ENCODE results near the gene ACKR1.

ACKR1 gene

DNA sequence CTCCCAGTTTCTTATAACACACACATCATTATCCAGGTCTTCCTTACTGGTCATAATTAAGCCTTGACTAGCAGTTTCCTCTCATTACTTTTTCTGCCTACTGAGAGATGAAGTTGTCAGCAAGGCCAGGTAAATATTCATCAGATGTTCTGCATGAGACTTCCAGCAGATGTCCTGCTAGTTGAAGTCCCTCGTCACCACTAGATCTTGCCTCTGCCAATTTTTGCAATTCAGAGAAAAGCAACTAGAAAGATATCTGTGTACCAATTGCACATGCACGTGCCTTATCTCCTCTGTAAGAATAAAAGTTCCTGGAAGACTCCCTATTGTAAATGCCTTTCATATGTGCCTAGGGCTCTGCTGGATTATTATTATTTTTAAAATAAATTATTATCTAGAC lies 18.3 kb downstream of the ACKR1 start:
- no peak for DNase-seq

DNA sequence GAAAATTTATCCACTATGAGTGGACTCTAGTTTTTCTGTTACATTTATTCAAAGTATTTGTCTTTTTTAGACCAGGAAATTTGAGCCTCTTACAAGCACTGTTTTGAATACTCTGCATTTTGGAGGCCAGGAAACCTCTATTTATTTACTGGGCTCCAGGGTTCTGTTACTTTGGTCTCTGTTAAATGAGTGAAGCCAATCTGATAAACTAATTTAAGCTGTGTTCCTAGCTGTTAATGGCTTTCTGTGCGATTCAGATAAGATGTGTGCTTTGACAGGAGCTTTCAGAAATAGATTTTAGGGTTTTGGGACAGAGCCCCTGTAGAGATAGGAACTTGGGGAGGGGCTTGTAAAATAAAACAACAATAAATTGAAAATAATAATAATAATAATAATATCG lies 23.9 kb downstream of the ACKR1 start:
- no peak for DNase-seq

DNA sequence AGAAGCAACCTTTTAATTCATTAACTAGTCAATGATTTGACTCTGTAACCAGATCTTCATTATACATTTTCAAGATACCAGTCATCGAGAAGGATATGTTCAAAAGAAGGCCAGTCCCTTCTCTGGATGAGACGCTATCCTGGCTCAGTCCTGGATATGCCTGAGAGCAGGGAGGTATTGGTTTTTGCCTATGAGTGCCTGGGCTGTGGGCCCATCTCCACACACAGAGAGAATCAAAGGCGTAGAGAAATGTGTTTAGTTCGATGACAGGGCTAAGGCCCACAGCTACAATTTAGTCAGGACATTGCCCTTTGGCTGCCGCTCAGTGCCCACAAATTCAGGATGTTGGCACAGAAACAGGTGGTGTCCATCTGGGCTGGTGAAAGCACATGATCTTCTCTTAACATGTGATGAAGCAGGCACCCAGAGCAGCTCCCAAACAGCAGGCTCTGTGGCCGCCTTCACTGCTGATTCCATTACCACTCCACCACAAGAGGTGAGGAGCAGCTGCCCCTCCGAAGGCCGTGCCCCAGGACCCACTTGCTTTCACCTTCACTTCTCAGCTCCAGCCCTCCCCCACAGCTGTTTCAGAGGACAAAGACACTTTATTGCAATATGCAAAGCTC lies 24.7 kb downstream of the ACKR1 start:
- DNase-seq = no peak

DNA sequence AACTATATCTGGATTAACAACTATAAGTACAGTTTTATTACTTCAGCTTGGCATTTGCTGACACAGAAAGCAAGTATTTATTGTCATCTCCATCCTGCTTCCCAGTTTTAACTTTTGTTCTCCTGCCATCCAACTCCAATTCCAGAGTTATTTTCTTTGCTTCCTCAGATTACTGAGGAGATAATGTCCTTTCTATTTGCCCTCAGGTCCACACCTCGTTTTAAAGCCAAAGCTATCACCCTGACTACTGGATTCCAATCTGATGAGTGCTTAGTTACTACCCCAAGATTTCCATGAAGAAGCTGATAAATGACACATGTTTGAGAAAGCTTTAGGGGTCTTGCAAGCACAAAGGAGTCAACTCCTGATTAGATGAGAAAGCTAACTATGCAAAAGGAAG lies 25.2 kb downstream of the ACKR1 start:
- DNase-seq = no peak

DNA sequence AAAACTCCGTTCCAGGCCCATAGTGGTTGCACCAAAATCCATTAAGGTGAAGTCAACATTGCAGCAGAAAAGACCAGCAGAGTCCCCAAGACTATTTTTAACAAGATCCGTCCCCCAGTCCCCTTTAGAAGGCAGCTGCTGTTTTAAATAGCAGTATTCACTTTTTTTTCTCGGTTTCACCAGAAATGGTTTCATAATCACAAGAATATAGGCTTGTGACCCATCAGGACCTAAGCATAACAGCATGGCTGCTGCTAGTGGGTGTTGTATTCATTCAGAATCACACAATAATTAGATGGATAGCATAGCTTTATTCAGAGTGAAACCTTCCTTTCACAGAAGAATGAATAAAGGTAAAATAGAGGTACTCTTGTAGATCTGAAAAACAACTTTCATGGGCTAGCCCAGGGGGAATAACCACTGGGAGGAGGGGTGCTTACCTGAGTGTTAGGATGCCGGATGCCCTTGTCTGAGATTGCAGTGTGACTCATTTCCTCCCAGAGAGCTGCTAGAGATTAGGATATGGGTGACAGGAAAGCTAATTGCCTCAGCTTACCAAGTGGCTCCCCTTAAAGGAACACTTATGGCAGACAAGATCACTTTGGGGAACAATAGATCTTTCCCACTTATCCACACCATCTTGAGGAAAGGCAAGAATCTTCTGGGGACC lies 35.0 kb downstream of the ACKR1 start:
- no peak for DNase-seq

DNA sequence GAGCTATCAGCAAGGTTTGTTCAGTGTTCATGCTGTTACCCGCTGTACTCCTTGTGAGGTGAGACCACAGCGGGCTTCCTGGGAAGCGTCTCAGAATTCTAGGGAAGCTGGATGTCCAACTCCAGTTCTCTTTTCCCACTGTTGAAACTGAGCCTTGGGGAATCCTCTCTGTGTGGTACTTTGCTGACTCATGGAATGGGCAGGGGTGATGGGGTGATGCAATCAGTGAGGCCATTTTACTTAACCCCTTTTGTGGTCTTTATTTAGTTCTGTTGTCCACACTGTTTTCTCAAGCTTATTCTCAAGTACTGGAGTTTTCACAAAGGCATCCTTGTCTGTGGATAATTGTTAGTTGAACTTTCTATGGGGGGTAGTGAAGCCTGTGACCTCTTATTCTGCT lies 42.6 kb downstream of the ACKR1 start:
- no peak for DNase-seq

DNA sequence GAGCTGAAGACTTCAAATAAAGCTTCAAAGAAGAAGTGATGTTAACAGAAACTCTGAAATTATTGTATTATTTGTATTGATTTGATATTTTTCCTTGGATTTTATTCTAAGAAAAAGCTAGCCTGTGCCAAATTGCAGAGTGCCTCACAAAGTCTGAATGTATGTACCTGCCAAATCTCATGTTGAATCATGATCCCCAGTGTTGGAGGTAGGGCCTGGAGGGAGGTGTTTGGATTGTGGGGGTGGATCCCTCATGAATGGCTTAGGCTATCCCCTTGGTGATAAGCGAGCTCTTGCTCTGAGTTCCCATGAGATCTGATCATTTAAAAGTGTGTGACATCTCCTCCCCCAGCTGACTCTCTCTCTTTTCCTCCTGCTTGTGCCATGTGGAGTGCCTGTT lies 43.6 kb downstream of the ACKR1 start:
- DNase-seq = no peak

DNA sequence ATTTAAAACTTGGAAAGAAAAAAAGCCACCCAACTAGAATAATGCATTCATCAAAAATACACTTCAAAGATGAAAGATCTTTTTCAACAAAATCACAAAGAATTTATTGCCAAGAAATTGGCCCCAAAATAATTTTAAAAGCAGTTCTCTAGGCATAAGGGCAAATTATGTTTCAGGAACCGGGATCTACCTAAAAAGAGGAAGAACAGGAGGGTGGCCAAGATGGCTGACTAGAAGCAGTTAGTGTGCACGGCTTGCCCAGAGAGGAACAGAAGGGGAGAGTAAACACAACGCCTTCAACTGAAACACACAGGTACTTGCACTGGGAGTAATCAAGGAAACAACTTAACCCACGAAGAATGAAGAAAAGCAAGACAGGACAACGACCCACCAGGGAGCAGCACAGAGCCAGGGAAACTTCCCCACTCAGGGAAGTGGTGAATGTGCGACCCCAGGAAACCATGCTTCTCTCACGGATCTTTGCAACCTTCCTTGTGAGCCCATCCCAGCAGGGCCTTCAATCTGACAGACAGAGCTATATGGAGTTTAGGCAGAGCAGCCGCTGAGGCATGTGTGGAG lies 46.1 kb downstream of the ACKR1 start:
- no peak for DNase-seq

All from 8988T (cell line).